HG03575 (cell line): ENCODE measurements around the gene AOPEP.

Experiments
- ATAC-seq: cut with Tn5 transposase; IDR thresholded peaks from one replicate; pipeline ENCODE4 v1.9.1; 2021; ENCODE audit not compliant: unreplicated experiment, insufficient number of reproducible peaks, low FRiP score; ENCODE audit errors: extremely low read depth

AOPEP gene

DNA sequence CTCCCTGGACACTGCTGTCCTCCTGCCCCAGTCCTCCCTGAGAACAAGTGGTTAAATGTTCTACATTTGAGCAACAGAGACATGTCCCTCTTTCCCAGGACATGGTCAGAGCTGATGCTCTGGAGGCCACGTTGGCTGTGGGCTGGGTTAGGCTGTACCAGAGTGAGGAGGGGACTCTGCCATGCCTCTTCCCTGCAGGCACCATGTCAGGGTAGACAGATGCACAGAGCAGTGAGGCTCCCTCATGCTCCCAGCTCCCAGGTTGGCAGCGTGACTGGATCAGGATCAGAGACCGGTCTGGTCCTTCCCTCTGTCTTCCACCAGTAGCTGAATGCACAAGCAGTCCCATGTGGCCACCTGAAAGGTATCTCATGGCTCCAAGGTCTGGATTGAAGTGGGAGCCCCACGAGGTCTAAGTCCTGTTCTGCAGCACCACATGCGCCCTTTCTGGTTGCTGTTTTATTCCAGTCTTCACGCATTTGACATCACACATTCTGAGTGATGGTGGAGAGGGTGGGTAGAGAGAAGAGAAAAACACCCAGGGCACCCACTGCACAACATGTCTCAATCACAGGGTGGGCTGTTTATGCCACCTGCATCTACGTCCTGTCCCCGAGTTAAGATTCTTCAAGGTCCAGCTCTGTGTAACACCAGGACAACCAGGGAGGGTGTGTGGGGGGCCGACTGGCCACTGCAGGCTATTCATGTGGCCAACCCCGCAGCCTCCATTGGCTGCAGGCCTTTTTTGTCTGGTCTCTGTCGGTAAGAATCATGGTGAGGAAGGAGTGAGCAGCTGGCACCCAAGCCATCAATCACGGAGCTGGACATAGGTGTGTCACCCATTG lies 386.2 kb downstream of the AOPEP start:
- no peak for ATAC-seq

DNA sequence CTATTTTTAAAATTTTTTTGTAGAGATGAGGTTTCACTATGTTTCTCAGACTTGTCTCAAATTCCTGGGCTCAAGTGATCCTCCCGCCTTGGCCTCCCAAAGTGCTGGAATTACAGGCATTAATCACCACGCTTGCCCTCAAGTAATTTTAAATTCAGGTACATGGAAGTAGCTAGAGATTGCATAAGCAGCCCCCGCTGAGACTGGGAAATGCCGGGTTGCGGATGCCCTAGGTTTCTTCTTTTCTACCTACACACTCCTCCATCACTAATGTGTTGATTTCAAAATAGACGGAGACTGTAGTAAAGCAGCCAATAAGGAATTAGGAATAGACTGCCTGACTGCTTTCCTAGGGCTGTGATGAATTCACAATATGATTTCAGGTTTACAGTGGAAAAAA lies 388.6 kb downstream of the AOPEP start:
- ATAC-seq, result no peak

DNA sequence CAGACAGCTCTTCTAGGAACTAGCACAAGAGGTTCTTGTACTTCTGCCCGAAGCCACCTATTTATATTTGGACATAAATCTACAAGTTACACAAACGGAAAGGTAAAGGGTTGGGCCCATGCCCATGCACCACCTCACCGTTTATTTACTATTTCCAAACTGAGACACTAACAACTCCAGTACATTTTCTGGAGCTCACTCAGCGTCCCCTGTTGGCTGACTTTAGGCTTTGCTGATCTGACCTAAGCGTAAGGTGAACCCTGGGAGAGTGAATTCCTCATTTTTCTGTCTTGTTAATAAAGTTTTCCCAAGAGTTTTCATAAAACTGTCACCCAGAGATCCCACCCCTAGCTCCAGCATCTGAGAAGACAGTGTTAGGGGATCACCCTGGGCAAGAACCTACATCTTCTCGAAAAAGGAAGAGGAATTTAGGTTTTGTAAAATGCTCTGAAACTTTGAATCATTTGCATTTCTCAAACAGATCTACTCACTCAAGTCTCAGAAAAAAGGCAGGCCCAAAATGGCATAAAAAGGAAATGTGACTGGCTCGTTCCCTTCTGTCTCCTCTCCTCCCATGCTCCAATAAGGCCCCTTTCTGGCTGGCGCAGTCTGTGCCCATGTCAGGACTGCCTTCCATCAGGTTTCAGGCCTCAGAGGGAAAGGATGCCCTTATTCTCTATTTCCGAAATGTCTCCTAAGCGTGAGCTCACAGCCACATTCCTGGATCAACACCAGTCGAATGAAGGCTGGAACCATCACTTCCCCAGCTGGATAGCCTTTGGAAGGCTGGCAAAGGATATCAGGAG lies 389.7 kb downstream of the AOPEP start:
- ATAC-seq, result no peak

DNA sequence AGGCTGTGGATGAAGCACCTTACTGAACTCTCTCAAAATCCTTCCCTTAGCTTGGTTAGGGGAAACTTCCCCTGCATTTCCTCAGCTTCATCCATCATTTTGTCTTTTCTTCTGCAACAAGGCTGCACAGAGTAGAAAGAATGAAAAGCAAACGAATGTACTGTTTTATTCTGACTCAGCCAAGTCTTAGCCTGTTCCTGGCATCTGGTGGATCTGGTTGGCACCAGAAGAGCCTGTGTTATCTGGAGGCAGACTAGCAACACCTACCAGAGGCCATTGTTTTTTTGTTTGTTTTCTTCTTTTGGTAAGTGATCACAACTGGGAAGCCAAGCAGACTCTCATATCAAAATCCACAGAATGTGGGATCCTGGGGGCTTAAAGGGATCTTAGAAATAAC lies 390.3 kb downstream of the AOPEP start:
- no peak for ATAC-seq

DNA sequence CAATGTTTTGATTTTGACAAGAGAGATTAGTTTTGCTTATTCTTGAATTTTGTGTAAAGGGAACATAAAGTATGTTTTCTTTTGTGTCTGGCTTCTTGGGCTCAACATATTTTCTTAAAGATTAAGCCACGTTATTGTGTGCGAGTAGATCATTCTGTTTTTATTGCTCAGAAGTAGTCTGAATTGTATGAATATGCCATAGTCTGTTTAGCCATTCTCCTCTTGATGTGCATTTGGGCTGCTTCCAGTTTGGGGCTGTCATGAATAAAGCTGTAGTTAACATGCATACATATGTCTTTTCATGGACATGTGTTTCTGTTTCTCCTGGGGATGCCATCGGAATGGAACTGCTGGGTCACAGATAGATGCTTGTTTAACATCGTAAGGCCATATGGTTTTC lies 392.1 kb downstream of the AOPEP start:
- ATAC-seq, result no peak

DNA sequence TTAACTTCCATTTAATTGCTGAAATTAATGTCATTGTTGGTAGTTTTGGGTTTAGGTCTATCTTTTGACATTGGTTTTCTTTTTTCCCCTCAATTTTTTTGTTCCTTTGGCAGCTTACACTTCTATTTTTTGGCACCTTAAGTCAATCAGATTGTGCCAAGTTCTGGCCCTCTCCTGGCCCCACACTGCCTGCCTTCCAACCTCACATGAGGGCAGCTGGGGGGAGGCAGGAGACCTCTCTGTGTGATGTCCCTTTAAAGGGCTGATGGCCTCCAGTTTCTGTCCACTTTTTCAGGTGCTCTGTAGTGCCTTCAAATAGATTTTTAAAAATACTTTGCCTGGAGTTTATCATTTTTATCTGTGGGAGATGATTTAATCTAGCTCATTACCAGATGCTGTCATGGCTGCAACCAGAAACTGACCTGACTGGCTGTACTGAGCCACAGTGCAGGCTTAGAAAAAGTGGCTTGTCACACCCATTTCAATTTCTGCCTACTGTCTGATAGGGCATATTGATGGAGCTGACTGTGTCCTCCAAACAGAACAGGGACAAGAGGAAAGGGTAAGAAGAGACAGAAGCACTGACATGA lies 394.4 kb downstream of the AOPEP start:
- ATAC-seq, result no peak

DNA sequence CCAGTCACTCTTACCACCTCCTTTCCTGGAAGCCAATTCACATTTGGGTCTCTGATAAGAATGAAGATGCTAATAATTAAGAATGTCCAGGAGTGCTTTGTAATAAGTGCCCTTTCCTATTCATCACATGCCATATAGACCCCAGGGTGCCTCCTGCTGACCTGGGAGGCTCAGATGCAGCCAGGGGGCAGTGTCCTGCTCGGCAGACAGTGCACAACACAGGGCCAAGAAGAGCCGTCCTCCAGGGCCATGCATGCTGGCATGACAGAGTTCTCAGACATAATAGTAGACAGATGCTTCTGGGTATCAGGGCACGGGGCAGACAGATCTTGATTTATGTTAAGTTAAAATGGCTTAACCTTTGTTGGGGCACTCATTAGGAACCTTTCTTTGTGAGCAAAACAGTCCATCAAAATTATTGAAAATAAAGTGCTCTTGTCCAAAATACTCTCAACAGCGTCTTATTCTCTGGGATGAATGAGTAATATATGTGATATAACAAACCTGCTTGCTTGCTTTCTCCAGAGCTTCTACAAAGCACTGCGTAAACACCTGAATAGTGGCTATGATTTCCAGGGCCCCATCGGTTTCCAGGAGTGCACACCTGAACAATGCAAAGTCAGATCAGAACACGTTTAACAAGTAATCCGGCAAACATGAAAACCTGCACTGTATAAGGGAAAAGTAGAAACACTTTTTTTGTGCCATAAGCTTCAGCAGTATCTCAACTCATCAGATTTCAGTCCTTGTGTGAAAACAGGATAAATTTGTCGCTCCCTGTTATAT lies 398.3 kb downstream of the AOPEP start:
- ATAC-seq, result no peak

DNA sequence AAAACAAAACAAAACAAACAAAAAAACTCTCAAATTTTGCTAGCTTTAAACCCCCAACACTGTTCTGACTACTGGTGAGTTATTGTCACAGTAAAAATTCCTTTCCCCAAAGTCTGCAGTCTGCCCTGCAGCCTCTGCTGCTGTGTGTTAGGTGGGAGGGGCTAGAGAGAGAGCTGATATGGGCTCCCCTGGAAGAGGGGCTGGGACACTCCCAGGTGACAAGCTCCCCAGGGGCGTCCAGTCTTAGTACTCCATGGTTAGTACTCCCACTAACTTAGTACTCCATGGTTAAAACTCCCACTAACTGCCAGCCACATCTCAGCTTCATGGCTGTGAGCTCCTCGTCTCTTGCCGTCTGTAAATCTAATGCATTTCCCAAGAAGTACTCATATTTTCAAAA lies 399.2 kb downstream of the AOPEP start:
- ATAC-seq, result no peak

DNA sequence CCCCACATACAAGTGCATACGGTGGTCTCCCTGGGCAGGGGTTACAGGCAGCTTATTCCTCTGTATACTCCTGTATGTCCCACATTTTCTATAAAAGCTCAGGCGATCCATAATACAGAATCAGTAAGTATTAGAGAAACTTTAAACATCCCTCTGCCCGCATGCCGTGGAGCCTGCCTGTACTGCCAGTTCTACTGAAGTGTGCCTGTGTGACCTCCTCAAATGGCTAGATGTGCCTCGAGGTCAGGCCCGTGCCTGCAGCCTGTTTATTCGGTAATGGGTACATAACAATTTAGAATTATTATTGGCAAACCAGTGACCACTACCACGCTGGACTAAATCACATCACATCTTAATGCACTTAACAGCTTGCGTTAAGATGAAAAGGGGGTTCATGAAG lies 400.2 kb downstream of the AOPEP start:
- ATAC-seq, result no peak

DNA sequence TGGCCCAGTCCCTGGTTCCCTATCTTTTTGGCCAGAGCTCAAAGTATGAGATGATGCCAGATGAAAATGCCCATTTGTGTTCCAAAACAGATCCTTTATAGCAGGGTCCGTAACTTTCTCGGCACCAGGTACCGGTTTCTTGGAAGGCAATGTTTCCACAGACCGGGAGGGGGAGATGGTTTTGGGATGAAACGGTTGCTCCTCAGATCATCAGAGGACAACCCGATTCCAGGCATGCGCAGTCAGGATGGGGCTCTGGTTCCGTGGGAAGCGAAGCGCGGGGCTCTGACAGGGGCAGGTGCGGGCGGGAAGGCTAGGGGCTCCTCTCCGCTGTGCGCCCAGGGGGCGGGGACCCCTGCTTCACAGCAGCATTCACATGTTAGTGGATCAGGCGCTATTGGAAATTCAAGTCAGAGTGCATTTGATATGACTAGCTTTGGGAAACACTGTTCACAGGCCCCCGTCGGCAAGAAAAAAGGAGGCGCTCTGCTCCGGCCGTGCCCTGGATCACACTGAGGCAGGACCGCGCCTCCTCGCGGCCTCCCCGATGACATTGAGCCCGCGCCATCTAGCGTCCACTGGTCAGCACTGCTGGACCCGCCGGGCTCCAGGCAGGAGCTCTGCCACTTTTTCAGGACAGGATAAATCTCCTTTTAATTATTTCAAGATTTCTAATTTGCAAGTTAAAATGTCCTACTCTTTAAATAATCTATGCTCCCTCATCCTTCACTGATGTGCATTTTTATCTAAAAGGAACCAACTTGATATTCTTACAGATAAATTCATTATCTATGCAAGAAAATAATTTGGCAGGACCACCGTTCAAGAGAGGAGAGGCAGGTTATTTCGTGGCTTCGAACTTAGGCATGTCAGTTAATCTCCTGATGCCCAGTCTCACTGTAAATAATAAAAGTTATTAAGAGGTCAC lies 401.0 kb downstream of the AOPEP start:
- ATAC-seq, result no peak

DNA sequence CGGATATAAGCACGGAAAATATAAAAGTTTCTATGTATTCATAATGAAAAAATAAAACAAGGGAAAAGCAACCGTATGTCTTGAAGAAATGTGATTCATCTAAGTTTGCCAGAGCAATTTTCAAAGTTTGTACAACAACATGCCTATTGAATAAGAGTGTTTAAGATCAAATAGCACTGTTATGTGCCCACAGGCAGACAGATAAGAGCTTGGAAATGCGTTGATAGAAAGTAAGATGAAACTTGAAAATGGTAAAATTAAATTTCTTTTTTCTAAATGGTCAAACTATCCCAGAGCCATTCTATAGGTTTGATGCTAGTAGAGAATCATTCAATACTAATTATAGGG lies 401.7 kb downstream of the AOPEP start:
- no peak for ATAC-seq

DNA sequence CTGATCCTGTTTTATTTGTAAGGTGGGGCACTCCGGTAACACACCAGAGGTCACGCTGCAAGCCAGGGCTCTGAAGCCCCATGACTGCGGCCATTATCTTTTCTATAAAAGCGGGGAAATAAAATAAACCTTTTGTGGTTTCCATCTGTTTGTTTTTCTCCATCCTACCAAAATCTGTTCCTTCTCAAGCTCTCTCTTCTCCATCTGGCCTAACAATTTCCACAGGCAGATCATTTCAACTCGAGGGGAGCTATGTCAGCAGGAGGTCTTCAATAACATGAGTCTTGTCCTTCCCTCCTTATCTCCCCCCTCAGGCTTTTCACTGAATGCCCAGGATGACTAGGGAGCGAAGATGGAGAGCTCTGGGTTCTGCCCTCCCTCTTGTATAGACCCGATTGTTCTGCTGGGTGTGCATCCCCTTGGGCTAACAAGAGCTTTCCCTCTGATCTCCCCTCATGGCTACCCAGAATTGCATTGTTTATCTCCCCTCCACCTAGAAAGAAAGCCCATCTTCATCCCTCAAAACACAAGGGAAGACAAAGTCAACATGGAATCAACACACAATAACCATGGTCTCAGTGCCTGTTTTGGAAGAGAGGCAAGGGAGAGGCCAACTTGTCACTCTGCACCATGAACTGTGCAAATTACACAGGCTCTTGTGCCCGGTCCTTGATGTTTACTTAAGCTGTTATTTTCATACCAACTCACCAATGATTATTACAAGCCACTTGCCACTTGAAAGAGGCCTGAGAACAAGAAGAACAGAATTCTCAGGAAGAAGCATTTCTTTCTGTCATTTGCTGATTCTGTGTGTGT lies 403.2 kb downstream of the AOPEP start:
- ATAC-seq, result no peak

DNA sequence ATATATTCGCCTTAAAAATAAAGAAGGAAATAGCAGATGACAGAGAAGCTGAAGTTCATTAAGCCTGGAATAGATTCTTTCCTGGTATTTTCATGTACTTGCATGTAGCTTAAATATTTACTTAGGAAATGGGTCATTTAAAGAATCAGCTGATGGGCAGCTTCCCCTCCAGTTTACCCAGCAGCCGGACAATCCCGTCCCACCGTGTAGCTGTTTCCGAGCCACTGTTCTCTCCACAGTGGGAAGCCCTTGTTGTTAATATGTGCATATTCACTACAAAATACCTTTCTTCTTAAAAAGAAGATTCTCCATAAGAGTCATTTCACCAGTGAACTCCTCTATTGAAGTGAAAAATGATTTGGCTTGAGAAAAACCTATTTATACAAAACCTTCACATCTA lies 404.0 kb downstream of the AOPEP start:
- ATAC-seq, result no peak

DNA sequence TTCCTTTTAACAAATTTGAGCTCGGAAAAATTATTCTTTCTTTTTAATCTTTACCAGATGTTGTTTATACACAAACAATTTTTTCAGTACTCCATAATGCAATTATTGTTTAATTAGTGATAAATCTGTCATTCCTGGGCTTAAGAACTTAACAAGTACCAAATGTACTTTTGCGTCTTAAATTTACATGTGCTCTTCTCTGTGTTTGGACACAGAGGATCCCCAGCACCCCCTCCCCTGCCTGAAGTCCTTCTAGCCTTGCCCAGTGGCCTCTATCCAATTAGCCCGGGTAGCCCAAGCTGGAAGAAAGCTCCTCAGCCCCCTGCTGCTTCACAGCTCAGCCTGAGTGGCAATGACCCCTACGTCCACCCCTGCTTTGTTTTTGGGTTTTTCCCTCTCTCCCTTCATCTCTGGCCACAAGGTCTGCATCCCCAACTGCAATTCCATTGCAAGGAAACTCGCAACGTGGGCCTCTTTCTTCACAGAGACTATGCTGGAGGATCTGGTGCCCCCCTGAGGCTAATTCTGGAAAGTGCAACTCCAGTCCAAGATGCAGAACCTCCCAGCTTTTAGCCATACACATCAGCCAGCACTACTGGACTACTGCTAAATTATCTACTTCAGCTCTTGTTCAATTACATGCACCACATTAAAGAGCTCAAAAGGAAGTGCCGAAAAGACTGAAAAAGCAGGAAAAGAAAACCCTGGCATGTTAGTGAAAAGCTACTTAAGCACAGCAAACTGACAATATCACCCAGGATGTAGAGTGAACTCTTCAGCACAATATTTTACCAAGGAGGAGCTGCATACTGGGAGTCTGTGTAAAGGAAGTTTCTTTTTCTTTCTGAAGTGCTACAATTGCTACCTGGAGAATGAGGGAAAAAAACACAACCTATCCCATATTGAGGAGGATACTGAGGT lies 404.8 kb downstream of the AOPEP start:
- no peak for ATAC-seq

DNA sequence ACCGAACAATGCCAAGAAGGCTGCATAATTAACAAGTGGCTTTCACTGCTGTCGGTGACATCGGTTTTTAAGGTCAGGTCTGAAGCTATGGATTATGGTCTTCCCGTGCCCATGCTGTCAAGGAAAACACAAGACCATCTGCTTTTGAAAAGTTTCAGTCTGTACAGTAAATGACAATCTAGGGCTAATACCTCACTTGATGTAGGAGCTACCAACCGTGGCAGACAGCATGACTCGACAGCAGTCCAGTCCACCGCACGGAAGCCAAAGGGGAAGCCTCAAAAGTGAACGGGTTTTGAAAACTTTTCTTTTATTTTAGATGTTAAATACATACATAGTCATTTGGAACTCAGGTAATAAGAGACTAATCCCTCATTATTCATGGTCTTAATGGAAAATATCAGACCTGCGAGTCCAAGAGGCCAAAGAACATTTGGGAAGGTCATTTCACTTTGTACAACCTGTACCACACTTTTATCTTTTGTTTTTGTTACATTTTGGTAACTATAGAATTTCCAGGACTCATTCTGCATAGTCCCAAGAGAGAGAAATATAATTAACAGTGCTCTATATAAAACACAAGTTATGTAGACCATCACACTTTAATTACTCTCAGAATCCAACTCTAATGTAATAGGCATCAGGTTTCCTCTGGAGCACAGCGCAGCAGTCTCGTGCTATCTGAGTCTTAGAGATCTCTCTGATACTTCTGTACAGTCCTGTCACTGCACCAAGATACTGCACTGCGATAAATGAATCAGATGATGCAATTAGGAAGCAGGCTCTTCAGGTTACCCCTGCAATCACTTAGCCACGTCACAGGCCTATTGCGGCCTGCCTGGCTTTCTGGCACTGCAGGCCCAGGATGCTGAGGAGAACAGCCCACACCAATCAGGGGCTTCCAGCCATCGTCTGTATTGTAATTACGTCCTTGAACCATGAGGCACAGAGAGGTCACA lies 406.1 kb downstream of the AOPEP start:
- ATAC-seq, result no peak

DNA sequence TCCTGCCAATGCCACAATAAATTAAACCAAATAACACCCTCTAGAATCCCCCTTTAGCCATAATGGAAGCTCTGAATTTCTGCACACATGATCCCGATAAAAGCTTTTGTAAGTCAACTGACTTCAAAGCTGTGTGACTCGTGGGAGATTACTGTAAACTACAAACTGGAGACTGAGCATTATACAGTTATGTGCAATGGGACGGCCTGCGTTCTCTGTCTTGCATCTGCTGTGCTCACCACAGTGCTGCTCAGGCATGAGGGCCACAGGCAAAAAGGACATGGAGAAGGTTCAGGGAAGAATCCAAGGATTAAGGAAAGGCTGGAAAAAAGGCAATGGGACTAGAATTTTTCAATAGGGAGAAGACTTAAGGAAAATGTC lies 406.8 kb downstream of the AOPEP start:
- no peak for ATAC-seq
